Subcutaneous abdominal adipose tissue (tissue), 5 donors: ENCODE results near the gene ADAMTS16.

Source experiments
- H3K27ac ChIP-seq: one replicate; pipeline ENCODE4 v1.7.0; 2013; ENCODE audit warnings: low read depth, mild to moderate bottlenecking, inconsistent platforms, low read length, moderate library complexity
- H3K27me3 ChIP-seq, 5 donors: one replicate each; pipeline ENCODE4 v1.7.0; 2013; ENCODE audit warnings: low read length in 5 of 5, inconsistent platforms in 1 of 5; ENCODE audit not compliant: control insufficient read depth in 5 of 5, insufficient read depth in 4 of 5
- H3K36me3 ChIP-seq, 5 donors: one replicate each; pipeline ENCODE4 v1.7.0; 2013; ENCODE audit warnings: low read length in 5 of 5; ENCODE audit not compliant: control insufficient read depth in 5 of 5, insufficient read depth in 5 of 5
- H3K4me1 ChIP-seq, 5 donors: one replicate each; pipeline ENCODE4 v1.7.0; 2013; ENCODE audit warnings: low read length in 5 of 5, mild to moderate bottlenecking in 3 of 5, moderate library complexity in 1 of 5; ENCODE audit not compliant: control insufficient read depth in 5 of 5, insufficient read depth in 5 of 5
- H3K4me3 ChIP-seq, 5 donors: one replicate each; pipeline ENCODE4 v1.7.0; 2013; ENCODE audit warnings: low read length in 5 of 5, low read depth in 1 of 5
- H3K9ac ChIP-seq, 5 donors: one replicate each; pipeline ENCODE4 v1.7.0; 2013; ENCODE audit warnings: low read length in 5 of 5, mild to moderate bottlenecking in 4 of 5, moderate library complexity in 3 of 5
- H3K9me3 ChIP-seq, 5 donors: one replicate each; pipeline ENCODE4 v1.7.0; 2013; ENCODE audit warnings: low read length in 5 of 5; ENCODE audit not compliant: control insufficient read depth in 5 of 5
- donor health status: healthy.
- donor health status: healthy.
- donor health status: healthy.
- donor health status: healthy.
- donor health status: healthy.

The ADAMTS16 gene

GRCh38 chr5:5155617-5156016 is 15.5 kb downstream of the ADAMTS16 start:
- Histone ChIP-seq H3K27ac (no peak overlapping the region), H3K4me3 (no peak overlapping the region), H3K9ac (no peak overlapping the region), H3K27me3 (no peaks in the 10 kb centered on the region), H3K36me3 (no peaks in the 10 kb centered on the region), H3K4me1 (peaks cover 0 to 1% (median 0%) of the 10 kb centered on the region in 5 donors), H3K9me3 (peaks cover 0 to 8% (median 6%) of the 10 kb centered on the region in 5 donors)

GRCh38 chr5:5156471-5157082 is 16.4 kb downstream of the ADAMTS16 start:
- Histone ChIP-seq H3K9ac (no peak overlapping the region), H3K27me3 (no peaks in the 10 kb centered on the region), H3K4me1 (peaks cover 0 to 1% (median 0%) of the 10 kb centered on the region in 5 donors), H3K4me3 (no peak overlapping the region), H3K9me3 (peaks cover 0 to 6% (median 4%) of the 10 kb centered on the region in 5 donors), H3K36me3 (no peaks in the 10 kb centered on the region), H3K27ac (no peak overlapping the region)

GRCh38 chr5:5158472-5158895 is 18.4 kb downstream of the ADAMTS16 start:
- Histone ChIP-seq H3K27ac (no peak overlapping the region), H3K36me3 (no peaks in the 10 kb centered on the region), H3K4me1 (peaks cover 0 to 1% (median 0%) of the 10 kb centered on the region in 5 donors), H3K27me3 (no peaks in the 10 kb centered on the region), H3K9ac (no peak overlapping the region), H3K4me3 (no peak overlapping the region), H3K9me3 (peaks cover 0 to 6% (median 4%) of the 10 kb centered on the region in 5 donors)

- H3K9me3 ChIP-seq: peaks cover 0 to 6% (median 4%) of the 10 kb centered on the region in 5 donors
- no peak overlapping the region for H3K27ac ChIP-seq
- H3K4me1 ChIP-seq: peaks cover 0 to 1% (median 0%) of the 10 kb centered on the region in 5 donors
Observed at GRCh38 chr5:5159282-5160103, 19.4 kb downstream of the ADAMTS16 start.

GRCh38 chr5:5164163-5164562 is 24.0 kb downstream of the ADAMTS16 start:
- Histone ChIP-seq H3K9ac (no peak overlapping the region), H3K27ac (no peak overlapping the region), H3K9me3 (no peaks in the 10 kb centered on the region), H3K36me3 (no peaks in the 10 kb centered on the region), H3K27me3 (no peaks in the 10 kb centered on the region), H3K4me1 (no peaks in the 10 kb centered on the region), H3K4me3 (no peak overlapping the region)

More at GRCh38 chr5:5159282-5160103, 19.4 kb downstream of the ADAMTS16 start:
- H3K4me3 ChIP-seq: no peak overlapping the region
- no peak overlapping the region for H3K9ac ChIP-seq
- H3K36me3 ChIP-seq: no peaks in the 10 kb centered on the region
- H3K27me3 ChIP-seq: no peaks in the 10 kb centered on the region

- Histone ChIP-seq H3K4me3 (no peak overlapping the region), H3K9me3 (no peaks in the 10 kb centered on the region), H3K9ac (no peak overlapping the region), H3K4me1 (no peaks in the 10 kb centered on the region), H3K27ac (no peak overlapping the region), H3K36me3 (no peaks in the 10 kb centered on the region), H3K27me3 (no peaks in the 10 kb centered on the region)
Observed at GRCh38 chr5:5165541-5166002, 25.4 kb downstream of the ADAMTS16 start.

GRCh38 chr5:5169466-5169865 is 29.3 kb downstream of the ADAMTS16 start:
- Histone ChIP-seq H3K27me3 (no peaks in the 10 kb centered on the region), H3K4me3 (no peak overlapping the region), H3K27ac (no peak overlapping the region), H3K9ac (no peak overlapping the region), H3K36me3 (no peaks in the 10 kb centered on the region), H3K9me3 (no peaks in the 10 kb centered on the region), H3K4me1 (no peaks in the 10 kb centered on the region)

- peaks cover 0 to 5% (median 0%) of the 10 kb centered on the region in 5 donors for H3K9me3 ChIP-seq
- no peaks in the 10 kb centered on the region for H3K4me1 ChIP-seq
- no peak overlapping the region for H3K27ac ChIP-seq
- no peak overlapping the region for H3K4me3 ChIP-seq
- no peak overlapping the region for H3K9ac ChIP-seq
- no peaks in the 10 kb centered on the region for H3K27me3 ChIP-seq
- H3K36me3 ChIP-seq: no peaks in the 10 kb centered on the region
Observed at GRCh38 chr5:5178136-5178535, 38.0 kb downstream of the ADAMTS16 start.

- peaks cover 0 to 5% (median 0%) of the 10 kb centered on the region in 5 donors for H3K9me3 ChIP-seq
- no peaks in the 10 kb centered on the region for H3K36me3 ChIP-seq
- no peak overlapping the region for H3K4me3 ChIP-seq
- no peak overlapping the region for H3K27ac ChIP-seq
- H3K9ac ChIP-seq: no peak overlapping the region
- no peaks in the 10 kb centered on the region for H3K4me1 ChIP-seq
- H3K27me3 ChIP-seq: no peaks in the 10 kb centered on the region
Observed at GRCh38 chr5:5178580-5178979, 38.5 kb downstream of the ADAMTS16 start.

GRCh38 chr5:5179079-5179478 is 38.9 kb downstream of the ADAMTS16 start:
- no peaks in the 10 kb centered on the region for H3K27me3 ChIP-seq
- H3K4me1 ChIP-seq: no peaks in the 10 kb centered on the region
- no peak overlapping the region for H3K4me3 ChIP-seq
- peaks cover 0 to 5% (median 0%) of the 10 kb centered on the region in 5 donors for H3K9me3 ChIP-seq
- no peak overlapping the region for H3K9ac ChIP-seq
- no peak overlapping the region for H3K27ac ChIP-seq
- H3K36me3 ChIP-seq: no peaks in the 10 kb centered on the region
